Panc1 (cell line): Measurements from ENCODE around the gene ZNF865.
A peak's percentile ranks its signal among the peaks of the same experiment; 100 is the strongest.

ENCODE experiments used
- CTCF ChIP-seq: fragments of 450-650 bp; IDR thresholded peaks from 2 replicates; pipeline ENCODE4 v1.5.1; 2017; ENCODE audit warnings: mild to moderate bottlenecking
- POLR2AphosphoS5 ChIP-seq: IDR thresholded peaks from 2 replicates; pipeline ENCODE4 v1.6.1; 2012; ENCODE audit warnings: mild to moderate bottlenecking, low read depth, low read length, moderate library complexity
- REST ChIP-seq, 2 experiments: IDR thresholded peaks; 2 replicates each; pipeline ENCODE4 v1.6.1; 2011 to 2012; ENCODE audit warnings: low read depth in 2 of 2, control low read depth in 1 of 2, low read length in 1 of 2, mild to moderate bottlenecking in 1 of 2, moderate library complexity in 1 of 2; ENCODE audit not compliant: insufficient read depth in 1 of 2
- TCF7L2 ChIP-seq: IDR thresholded peaks from 2 replicates; pipeline ENCODE4 v1.6.1; 2011; ENCODE audit warnings: mild to moderate bottlenecking, low read depth, low read length, inconsistent platforms

- TF ChIP-seq CTCF (no peak), POLR2AphosphoS5 (peak; percentile 86), REST (IDR thresholded peaks at IDR 0.05; ENCODE audit: insufficient read depth in 1 of 2, low read depth in 2 of 2, low read length in 1 of 2) (0 out of 4 replicates have a peak, but pooled peaks of 1 of the 2 experiments have one; percentile 32), TCF7L2 (peak; percentile 25; the same call in 1 of the 2 replicates)
These were observed 225 bp upstream of the ZNF865 start for GRCh38 chr19:55605207-55605636.
